TTC549 (cell line): Measurements from ENCODE around the gene LSM14B.
"Not testable (repeated sequence)": the region's sequence is repeated elsewhere in the genome, so short reads cannot be mapped to it uniquely, and the experiment has no call there.

Experiments used
- FAIRE-seq: peaks from 2 replicates; lab custom pipeline; 2012; peaks lifted over from hg19 to GRCh38; lab: Jason Lieb, UNC

LSM14B gene

GRCh38 chr20:62114894-62115293, 7.4 kb upstream of the LSM14B start:
- FAIRE-seq, result no peak

GRCh38 chr20:62115800-62116407, 6.4 kb upstream of the LSM14B start:
- not testable (repeated sequence) for FAIRE-seq

GRCh38 chr20:62116558-62117361, 5.5 kb upstream of the LSM14B start:
- no peak for FAIRE-seq

- no peak for FAIRE-seq
These were observed 5.0 kb upstream of the LSM14B start for GRCh38 chr20:62117362-62117646.

- FAIRE-seq, result no peak
These were observed 4.6 kb upstream of the LSM14B start for GRCh38 chr20:62117658-62118057.

GRCh38 chr20:62118113-62119043, 3.9 kb upstream of the LSM14B start:
- FAIRE-seq, result no peak

GRCh38 chr20:62119115-62119514, 3.2 kb upstream of the LSM14B start:
- FAIRE-seq, result no peak

- FAIRE-seq, result no peak
These were observed 2.5 kb upstream of the LSM14B start for GRCh38 chr20:62119591-62120364.

- no peak for FAIRE-seq
These were observed 1.9 kb upstream of the LSM14B start for GRCh38 chr20:62120365-62120762.

- no peak for FAIRE-seq
These were observed 1.1 kb upstream of the LSM14B start for GRCh38 chr20:62120990-62121775.

- no peak for FAIRE-seq
These were observed 577 bp downstream of the LSM14B start for GRCh38 chr20:62122654-62123449.

GRCh38 chr20:62123450-62124118, 1.3 kb downstream of the LSM14B start:
- FAIRE-seq, result no peak

- no peak for FAIRE-seq
These were observed 3.9 kb downstream of the LSM14B start for GRCh38 chr20:62126141-62126540.

GRCh38 chr20:62127799-62128198, 5.5 kb downstream of the LSM14B start:
- FAIRE-seq, result no peak

GRCh38 chr20:62128502-62128901, 6.2 kb downstream of the LSM14B start:
- no peak for FAIRE-seq

GRCh38 chr20:62129731-62130531, 7.7 kb downstream of the LSM14B start:
- no peak for FAIRE-seq

- no peak for FAIRE-seq
These were observed 9.5 kb downstream of the LSM14B start for GRCh38 chr20:62131560-62132320.

GRCh38 chr20:62132421-62132820, 10.1 kb downstream of the LSM14B start:
- FAIRE-seq, result no peak
